Sigmoid colon (tissue), 7 donors: Measurements from ENCODE around the gene MINDY4B. TPM values are rescaled to one million over a fixed set of nuclear protein-coding genes. Genes with fewer than 3 reads are reported as not detected.

Experiments used
- DNase-seq: peaks from one replicate; pipeline ENCODE4 v3.0.0-alpha.2; 2019
- H3K27ac ChIP-seq, 4 donors: fragments of 200-600 bp; sonication (generic); one replicate each; pipeline ENCODE4 v1.5.1; 2016 to 2019; ENCODE audit warnings: mild to moderate bottlenecking in 1 of 4
- H3K27me3 ChIP-seq, 3 donors: fragments of 200-600 bp; sonication (generic); one replicate each; pipeline ENCODE4 v1.5.1; 2019; ENCODE audit warnings: mild to moderate bottlenecking in 1 of 3
- H3K36me3 ChIP-seq, 4 donors: fragments of 200-600 bp; sonication (generic); one replicate each; pipeline ENCODE4 v1.5.1; 2016 to 2019
- H3K4me1 ChIP-seq, 4 donors: fragments of 200-600 bp; sonication (generic); one replicate each; pipeline ENCODE4 v1.5.1; 2017 to 2019
- H3K4me3 ChIP-seq, 4 donors: fragments of 200-600 bp; sonication (generic); one replicate each; pipeline ENCODE4 v1.5.1; 2017 to 2019; ENCODE audit warnings: mild to moderate bottlenecking in 2 of 4, moderate library complexity in 1 of 4
- H3K9me3 ChIP-seq, 4 donors: fragments of 200-600 bp in 3 of 4; sonication (generic) in 3 of 4; one replicate each; pipeline versions ENCODE4 v1.5.1 to v1.6.1; 2013 to 2019
- CTCF ChIP-seq, 4 experiments: fragments of 450-650 bp in 3 of 4; fragments of 200-600 bp in 1 of 4; IDR thresholded peaks; one replicate each; pipeline ENCODE4 v1.5.1; 2016 to 2019; ENCODE audit warnings: antibody characterized with exemption in 4 of 4, mild to moderate bottlenecking in 3 of 4, moderate library complexity in 2 of 4
- EP300 ChIP-seq, 4 donors: sonication (generic); formaldehyde crosslinking; IDR thresholded peaks; one replicate each; pipeline ENCODE4 v1.6.1; 2017; ENCODE audit warnings: antibody characterized with exemption in 4 of 4
- POLR2A ChIP-seq, 2 donors: fragments of 450-650 bp; IDR thresholded peaks; one replicate each; pipeline ENCODE4 v1.6.1; 2016; ENCODE audit warnings: antibody characterized with exemption in 2 of 2, mild to moderate bottlenecking in 2 of 2, moderate library complexity in 2 of 2
- POLR2AphosphoS5 ChIP-seq, 4 donors: sonication (generic); formaldehyde crosslinking; IDR thresholded peaks; one replicate each; pipeline ENCODE4 v1.6.1; 2017; ENCODE audit warnings: antibody characterized with exemption in 4 of 4
- WGBS, 2 donors: extraction: QIAGEN DNeasy Blood & Tissue Kit; methylation state at CpG; one replicate each; pipeline ENCODE4 v1.1.7; 2013; 5-methylcytosine and 5-hydroxymethylcytosine counted together
- intact Hi-C: fragments of 100-400 bp; cut with DNase I; formaldehyde crosslinking; loops from one replicate; pipeline ENCODE4 v1.15.1; 2023
- polyA plus RNA-seq, 3 donors: library from polyadenylated mRNA; stranded (reverse); fragments of 200-250 nt; gene quantifications; one replicate each; pipeline ENCODE4 v1.2.3, GENCODE V29; 2013
- total RNA-seq, 4 donors: library from RNA; depleted of rRNA; stranded (reverse); fragments of >200 nt; gene quantifications; one replicate each; pipeline ENCODE4 v1.1.0, GENCODE V29; 2016
- donor health status: healthy with polysubstance abuse.
- donor health status: Bipolar disorder and iron deficiency.
- donor health status: healthy.

The MINDY4B gene
- total and polyA plus RNA-seq, 7 donors = not detected

GRCh38 chr3:150890831-150891230 lies 14.4 kb downstream of the MINDY4B start:
- no peaks in the 10 kb centered on the region for H3K9me3 ChIP-seq
- TF ChIP-seq CTCF (IDR thresholded peaks at IDR 0.05) (no peak), POLR2A (IDR thresholded peaks at IDR 0.05) (no peak), POLR2AphosphoS5 (IDR thresholded peaks at IDR 0.05) (no peak), EP300 (IDR thresholded peaks at IDR 0.05) (no peak)
- no peak overlapping the region for H3K4me3 ChIP-seq
- H3K4me1 ChIP-seq = no peaks in the 10 kb centered on the region
- intact Hi-C loops = no loop called here
- H3K27me3 ChIP-seq = no peaks in the 10 kb centered on the region
- DNase-seq = no peak
- H3K36me3 ChIP-seq = no peaks in the 10 kb centered on the region
- H3K27ac ChIP-seq = no peak overlapping the region
- WGBS, 2 donors = 90% methylated on average over 9 of the region's 9 CpGs

GRCh38 chr3:150890295-150890694 lies 14.9 kb downstream of the MINDY4B start:
- intact Hi-C loops = no loop called here
- DNase-seq = no peak
- Histone ChIP-seq H3K4me3 (no peak overlapping the region), H3K4me1 (no peaks in the 10 kb centered on the region), H3K9me3 (no peaks in the 10 kb centered on the region), H3K36me3 (no peaks in the 10 kb centered on the region), H3K27ac (no peak overlapping the region), H3K27me3 (no peaks in the 10 kb centered on the region)
- no peak for TF ChIP-seq EP300 (IDR thresholded peaks at IDR 0.05)
- TF ChIP-seq POLR2AphosphoS5 (IDR thresholded peaks at IDR 0.05) = no peak
- TF ChIP-seq CTCF (IDR thresholded peaks at IDR 0.05) = no peak
- TF ChIP-seq POLR2A (IDR thresholded peaks at IDR 0.05) = no peak
- 64 to 89% methylated on average over 3 of the region's 3 CpGs for WGBS, 2 donors

- Histone ChIP-seq H3K36me3 (no peaks in the 10 kb centered on the region), H3K27me3 (no peaks in the 10 kb centered on the region), H3K9me3 (no peaks in the 10 kb centered on the region), H3K4me1 (no peaks in the 10 kb centered on the region), H3K27ac (no peak overlapping the region), H3K4me3 (no peak overlapping the region)
- TF ChIP-seq CTCF (IDR thresholded peaks at IDR 0.05) (no peak), EP300 (IDR thresholded peaks at IDR 0.05) (no peak), POLR2A (IDR thresholded peaks at IDR 0.05) (no peak), POLR2AphosphoS5 (IDR thresholded peaks at IDR 0.05) (no peak)
- intact Hi-C loops = no loop called here
- WGBS, 2 donors = 80 to 86% methylated on average over 6 of the region's 6 CpGs
- no peak for DNase-seq
Measured at GRCh38 chr3:150889106-150889505, 16.1 kb downstream of the MINDY4B start.

- intact Hi-C loops = no loop called here
- H3K4me3 ChIP-seq = no peak overlapping the region
- TF ChIP-seq POLR2A (IDR thresholded peaks at IDR 0.05) (no peak), CTCF (IDR thresholded peaks at IDR 0.05) (no peak), POLR2AphosphoS5 (IDR thresholded peaks at IDR 0.05) (no peak), EP300 (IDR thresholded peaks at IDR 0.05) (no peak)
- 96 to 98% methylated on average over 2 of the region's 2 CpGs for WGBS, 2 donors
- no peaks in the 10 kb centered on the region for H3K4me1 ChIP-seq
- H3K27ac ChIP-seq = no peak overlapping the region
- no peak for DNase-seq
- no peaks in the 10 kb centered on the region for H3K9me3 ChIP-seq
- no peaks in the 10 kb centered on the region for H3K36me3 ChIP-seq
- H3K27me3 ChIP-seq = no peaks in the 10 kb centered on the region
Measured at GRCh38 chr3:150887031-150887430, 18.2 kb downstream of the MINDY4B start.

- Histone ChIP-seq H3K4me3 (no peak overlapping the region), H3K27ac (no peak overlapping the region), H3K36me3 (no peaks in the 10 kb centered on the region), H3K4me1 (no peaks in the 10 kb centered on the region), H3K9me3 (no peaks in the 10 kb centered on the region), H3K27me3 (no peaks in the 10 kb centered on the region)
- no peak for TF ChIP-seq CTCF (IDR thresholded peaks at IDR 0.05)
- no peak for TF ChIP-seq POLR2A (IDR thresholded peaks at IDR 0.05)
- TF ChIP-seq EP300 (IDR thresholded peaks at IDR 0.05) = no peak
- no peak for TF ChIP-seq POLR2AphosphoS5 (IDR thresholded peaks at IDR 0.05)
- WGBS, 2 donors = 49 to 77% methylated on average over 3 of the region's 3 CpGs
- intact Hi-C loops = no loop called here
- no peak for DNase-seq
Measured at GRCh38 chr3:150885535-150885934, 19.7 kb downstream of the MINDY4B start.
